Measurements from ENCODE around the gene STK32C. TPM values are rescaled to one million over a fixed set of nuclear protein-coding genes. Genes with fewer than 3 reads are reported as not detected.

Gene STK32C
- polyA plus RNA-seq, 1 donor from 2014 or later = 23.2 TPM

GRCh38 chr10:132311338-132311939 lies 3.7 kb upstream of the STK32C start:
- H2AFZ ChIP-seq (ENCODE audit: low read depth, low read length) = no peak overlapping the region
- no peak overlapping the region for H3K9ac ChIP-seq (ENCODE audit: low read length)
- TF ChIP-seq SMC3 (conservative IDR thresholded peaks at IDR 0.05; ENCODE audit: poor library complexity) = no peak
- TF ChIP-seq MXI1 (conservative IDR thresholded peaks at IDR 0.05; ENCODE audit: poor library complexity, severe bottlenecking) = no peak
- no peak for TF ChIP-seq TAF1 (IDR thresholded peaks at IDR 0.05; ENCODE audit: low read depth)
- TF ChIP-seq, protein P1, sequence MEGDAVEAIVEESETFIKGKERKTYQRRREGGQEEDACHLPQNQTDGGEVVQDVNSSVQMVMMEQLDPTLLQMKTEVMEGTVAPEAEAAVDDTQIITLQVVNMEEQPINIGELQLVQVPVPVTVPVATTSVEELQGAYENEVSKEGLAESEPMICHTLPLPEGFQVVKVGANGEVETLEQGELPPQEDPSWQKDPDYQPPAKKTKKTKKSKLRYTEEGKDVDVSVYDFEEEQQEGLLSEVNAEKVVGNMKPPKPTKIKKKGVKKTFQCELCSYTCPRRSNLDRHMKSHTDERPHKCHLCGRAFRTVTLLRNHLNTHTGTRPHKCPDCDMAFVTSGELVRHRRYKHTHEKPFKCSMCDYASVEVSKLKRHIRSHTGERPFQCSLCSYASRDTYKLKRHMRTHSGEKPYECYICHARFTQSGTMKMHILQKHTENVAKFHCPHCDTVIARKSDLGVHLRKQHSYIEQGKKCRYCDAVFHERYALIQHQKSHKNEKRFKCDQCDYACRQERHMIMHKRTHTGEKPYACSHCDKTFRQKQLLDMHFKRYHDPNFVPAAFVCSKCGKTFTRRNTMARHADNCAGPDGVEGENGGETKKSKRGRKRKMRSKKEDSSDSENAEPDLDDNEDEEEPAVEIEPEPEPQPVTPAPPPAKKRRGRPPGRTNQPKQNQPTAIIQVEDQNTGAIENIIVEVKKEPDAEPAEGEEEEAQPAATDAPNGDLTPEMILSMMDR (IDR thresholded peaks at IDR 0.05; ENCODE audit: poor library complexity, severe bottlenecking) = no peak
- no peak for TF ChIP-seq EP300 (conservative IDR thresholded peaks at IDR 0.05; ENCODE audit: poor library complexity, severe bottlenecking)
- no peak for TF ChIP-seq RAD21 (conservative IDR thresholded peaks at IDR 0.05)
- no peak for TF ChIP-seq POLR2AphosphoS5 (IDR thresholded peaks at IDR 0.05)
- TF ChIP-seq, protein P2, sequence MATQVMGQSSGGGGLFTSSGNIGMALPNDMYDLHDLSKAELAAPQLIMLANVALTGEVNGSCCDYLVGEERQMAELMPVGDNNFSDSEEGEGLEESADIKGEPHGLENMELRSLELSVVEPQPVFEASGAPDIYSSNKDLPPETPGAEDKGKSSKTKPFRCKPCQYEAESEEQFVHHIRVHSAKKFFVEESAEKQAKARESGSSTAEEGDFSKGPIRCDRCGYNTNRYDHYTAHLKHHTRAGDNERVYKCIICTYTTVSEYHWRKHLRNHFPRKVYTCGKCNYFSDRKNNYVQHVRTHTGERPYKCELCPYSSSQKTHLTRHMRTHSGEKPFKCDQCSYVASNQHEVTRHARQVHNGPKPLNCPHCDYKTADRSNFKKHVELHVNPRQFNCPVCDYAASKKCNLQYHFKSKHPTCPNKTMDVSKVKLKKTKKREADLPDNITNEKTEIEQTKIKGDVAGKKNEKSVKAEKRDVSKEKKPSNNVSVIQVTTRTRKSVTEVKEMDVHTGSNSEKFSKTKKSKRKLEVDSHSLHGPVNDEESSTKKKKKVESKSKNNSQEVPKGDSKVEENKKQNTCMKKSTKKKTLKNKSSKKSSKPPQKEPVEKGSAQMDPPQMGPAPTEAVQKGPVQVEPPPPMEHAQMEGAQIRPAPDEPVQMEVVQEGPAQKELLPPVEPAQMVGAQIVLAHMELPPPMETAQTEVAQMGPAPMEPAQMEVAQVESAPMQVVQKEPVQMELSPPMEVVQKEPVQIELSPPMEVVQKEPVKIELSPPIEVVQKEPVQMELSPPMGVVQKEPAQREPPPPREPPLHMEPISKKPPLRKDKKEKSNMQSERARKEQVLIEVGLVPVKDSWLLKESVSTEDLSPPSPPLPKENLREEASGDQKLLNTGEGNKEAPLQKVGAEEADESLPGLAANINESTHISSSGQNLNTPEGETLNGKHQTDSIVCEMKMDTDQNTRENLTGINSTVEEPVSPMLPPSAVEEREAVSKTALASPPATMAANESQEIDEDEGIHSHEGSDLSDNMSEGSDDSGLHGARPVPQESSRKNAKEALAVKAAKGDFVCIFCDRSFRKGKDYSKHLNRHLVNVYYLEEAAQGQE (IDR thresholded peaks at IDR 0.05; ENCODE audit: borderline replicate concordance) = no peak
- TF ChIP-seq EZH2 (IDR thresholded peaks at IDR 0.05; ENCODE audit: borderline replicate concordance, insufficient read depth, low read length, poor library complexity, severe bottlenecking) = no peak
- H3K36me3 ChIP-seq (ENCODE audit: insufficient read depth, low read length) = no peaks in the 10 kb centered on the region
- no peaks in the 10 kb centered on the region for H3K9me2 ChIP-seq (ENCODE audit: insufficient read depth, low read length)
- no peak overlapping the region for H3K27ac ChIP-seq (ENCODE audit: low read length)
- H4K20me1 ChIP-seq (ENCODE audit: insufficient read depth) = no peaks in the 10 kb centered on the region
- no peaks in the 10 kb centered on the region for H3K79me2 ChIP-seq (replicated peaks; ENCODE audit: insufficient read depth, low read length)
- H3K4me3 ChIP-seq (ENCODE audit: low read length) = no peak overlapping the region
- peaks cover 8% of the 10 kb centered on the region for H3K27me3 ChIP-seq (ENCODE audit: insufficient read depth, low read depth, low read length)
- H3K9me3 ChIP-seq (ENCODE audit: low read length) = no peaks in the 10 kb centered on the region
- H3K4me2 ChIP-seq (ENCODE audit: low read length) = no peak overlapping the region
- no peaks in the 10 kb centered on the region for H3F3A ChIP-seq (ENCODE audit: insufficient read depth, low read length, poor library complexity, severe bottlenecking)

GRCh38 chr10:132310701-132311337 lies 3.1 kb upstream of the STK32C start:
- Histone ChIP-seq H3K27ac (ENCODE audit: low read length) (no peak overlapping the region), H3K79me2 (replicated peaks; ENCODE audit: insufficient read depth, low read length) (no peaks in the 10 kb centered on the region), H2AFZ (ENCODE audit: low read depth, low read length) (no peak overlapping the region), H4K20me1 (ENCODE audit: insufficient read depth) (no peaks in the 10 kb centered on the region), H3K9me3 (ENCODE audit: low read length) (no peaks in the 10 kb centered on the region), H3K9ac (ENCODE audit: low read length) (no peak overlapping the region), H3K9me2 (ENCODE audit: insufficient read depth, low read length) (no peaks in the 10 kb centered on the region), H3K4me3 (ENCODE audit: low read length) (no peak overlapping the region), H3K36me3 (ENCODE audit: insufficient read depth, low read length) (no peaks in the 10 kb centered on the region), H3F3A (ENCODE audit: insufficient read depth, low read length, poor library complexity, severe bottlenecking) (no peaks in the 10 kb centered on the region), H3K27me3 (ENCODE audit: insufficient read depth, low read depth, low read length) (peaks cover 8% of the 10 kb centered on the region), H3K4me2 (ENCODE audit: low read length) (no peak overlapping the region)
- TF ChIP-seq POLR2AphosphoS5 (IDR thresholded peaks at IDR 0.05) = no peak
- TF ChIP-seq EP300 (conservative IDR thresholded peaks at IDR 0.05; ENCODE audit: poor library complexity, severe bottlenecking) = no peak
- TF ChIP-seq SMC3 (conservative IDR thresholded peaks at IDR 0.05; ENCODE audit: poor library complexity) = no peak
- TF ChIP-seq, protein P1 (IDR thresholded peaks at IDR 0.05; ENCODE audit: poor library complexity, severe bottlenecking) = no peak
- no peak for TF ChIP-seq TAF1 (IDR thresholded peaks at IDR 0.05; ENCODE audit: low read depth)
- TF ChIP-seq, protein P2 (IDR thresholded peaks at IDR 0.05; ENCODE audit: borderline replicate concordance) = no peak

Data from neural cell (in vitro differentiated cells).